Activated CD4-positive, alpha-beta T cell treated with anti-CD3 and anti-CD28 coated beads, Interleukin-2, amount 50 U/mL, for 1 hour (primary cell): ENCODE measurements around the gene ABHD12.

Experiments used
- DNase-seq: peaks from one replicate; pipeline ENCODE4 v3.0.0-alpha.2; 2020

The ABHD12 gene

GRCh38 chr20:25287631-25288290 is 102.9 kb downstream of the ABHD12 start:
- DNase-seq = no peak

- DNase-seq = no peak
Measured at GRCh38 chr20:25286917-25287316, 103.7 kb downstream of the ABHD12 start.

- no peak for DNase-seq
Measured at GRCh38 chr20:25285856-25286798, 104.5 kb downstream of the ABHD12 start.

GRCh38 chr20:25285091-25285647 is 105.5 kb downstream of the ABHD12 start:
- no peak for DNase-seq

DNA sequence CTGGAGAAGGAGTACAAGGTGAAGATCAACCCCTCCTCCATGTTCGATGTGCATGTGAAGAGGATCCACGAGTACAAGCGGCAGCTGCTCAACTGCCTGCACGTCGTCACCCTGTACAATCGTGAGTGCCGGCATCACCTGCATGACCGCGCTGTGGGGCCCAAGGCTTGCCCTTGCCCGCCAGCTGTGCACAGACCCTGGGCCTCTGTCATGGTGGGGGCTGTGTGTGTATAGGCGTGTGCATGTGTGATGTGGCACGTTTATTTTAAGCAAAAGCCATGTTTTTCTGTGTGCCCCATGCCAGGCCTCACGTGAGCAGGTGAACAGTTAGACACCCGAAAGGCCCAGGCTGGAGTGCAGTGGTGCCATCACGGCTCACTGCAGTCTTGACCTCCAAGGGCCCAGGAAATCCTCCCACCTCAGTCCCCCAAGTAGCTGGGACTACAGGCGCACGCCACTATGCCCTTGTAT is 106.5 kb downstream of the ABHD12 start:
- DNase-seq = no peak

- DNase-seq = no peak
Measured at GRCh38 chr20:25283221-25283951, 107.2 kb downstream of the ABHD12 start.

DNA sequence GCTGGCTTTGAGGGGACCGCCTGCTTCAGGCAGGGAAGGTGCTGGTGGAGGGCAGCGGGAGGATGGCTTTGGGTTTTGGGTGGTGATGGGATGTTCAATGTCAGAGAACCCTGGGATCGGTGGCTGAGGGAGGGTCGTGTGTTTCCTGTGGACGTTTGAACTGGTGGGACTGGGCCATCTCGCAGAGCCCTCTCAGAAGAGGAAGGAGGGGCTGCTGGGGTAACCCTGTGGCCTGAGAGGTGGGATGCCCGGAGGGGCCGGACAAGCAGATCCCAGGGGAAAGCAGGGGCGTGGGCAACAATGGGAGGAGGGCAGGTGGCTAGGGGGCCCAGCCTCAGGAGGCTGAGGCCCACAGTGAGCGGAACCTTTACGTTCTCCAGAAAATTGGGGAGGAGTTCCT is 107.8 kb downstream of the ABHD12 start:
- no peak for DNase-seq

GRCh38 chr20:25282034-25282781 is 108.4 kb downstream of the ABHD12 start:
- no peak for DNase-seq

- no peak for DNase-seq
Measured at GRCh38 chr20:25281541-25281991, 109.1 kb downstream of the ABHD12 start.

- DNase-seq = no peak
Measured at GRCh38 chr20:25280574-25281535, 109.8 kb downstream of the ABHD12 start.

GRCh38 chr20:25280051-25280573 is 110.5 kb downstream of the ABHD12 start:
- DNase-seq = no peak

GRCh38 chr20:25279403-25279802 is 111.2 kb downstream of the ABHD12 start:
- DNase-seq = no peak

DNA sequence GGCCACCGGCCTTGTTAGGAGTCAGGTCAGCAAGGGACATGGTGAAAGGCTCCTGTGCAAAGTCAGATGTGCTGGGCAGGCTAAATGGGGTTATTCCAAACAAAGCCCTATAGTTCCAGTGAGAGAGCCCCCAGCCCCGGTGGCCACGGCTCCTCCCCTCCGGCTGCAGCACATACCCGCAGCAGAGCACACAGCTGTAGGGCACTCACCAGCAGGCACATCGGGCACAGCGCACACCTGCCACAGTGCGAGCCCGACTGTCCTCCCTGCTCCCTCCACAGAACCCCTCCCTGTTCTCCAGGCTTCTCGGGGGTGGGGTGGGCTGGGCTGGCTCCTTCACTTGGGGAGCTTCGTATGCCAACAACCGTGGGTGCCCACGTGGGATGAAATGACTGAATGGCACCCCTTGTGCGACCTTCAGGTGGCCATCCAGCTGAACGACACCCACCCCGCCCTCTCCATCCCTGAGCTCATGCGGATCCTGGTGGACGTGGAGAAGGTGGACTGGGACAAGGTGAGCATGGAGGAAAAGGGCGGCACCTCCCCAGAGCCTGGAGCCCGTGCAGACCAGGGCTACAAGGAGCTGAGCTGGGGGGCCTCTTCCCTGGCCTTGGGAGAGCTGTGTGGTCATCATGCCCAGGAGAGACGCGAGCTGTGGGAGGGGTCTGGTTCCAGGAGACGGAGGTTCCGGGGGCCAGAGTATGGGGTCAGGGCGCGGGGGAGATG is 111.8 kb downstream of the ABHD12 start:
- DNase-seq = no peak

- DNase-seq = no peak
Measured at GRCh38 chr20:25277941-25278521, 112.6 kb downstream of the ABHD12 start.

DNA sequence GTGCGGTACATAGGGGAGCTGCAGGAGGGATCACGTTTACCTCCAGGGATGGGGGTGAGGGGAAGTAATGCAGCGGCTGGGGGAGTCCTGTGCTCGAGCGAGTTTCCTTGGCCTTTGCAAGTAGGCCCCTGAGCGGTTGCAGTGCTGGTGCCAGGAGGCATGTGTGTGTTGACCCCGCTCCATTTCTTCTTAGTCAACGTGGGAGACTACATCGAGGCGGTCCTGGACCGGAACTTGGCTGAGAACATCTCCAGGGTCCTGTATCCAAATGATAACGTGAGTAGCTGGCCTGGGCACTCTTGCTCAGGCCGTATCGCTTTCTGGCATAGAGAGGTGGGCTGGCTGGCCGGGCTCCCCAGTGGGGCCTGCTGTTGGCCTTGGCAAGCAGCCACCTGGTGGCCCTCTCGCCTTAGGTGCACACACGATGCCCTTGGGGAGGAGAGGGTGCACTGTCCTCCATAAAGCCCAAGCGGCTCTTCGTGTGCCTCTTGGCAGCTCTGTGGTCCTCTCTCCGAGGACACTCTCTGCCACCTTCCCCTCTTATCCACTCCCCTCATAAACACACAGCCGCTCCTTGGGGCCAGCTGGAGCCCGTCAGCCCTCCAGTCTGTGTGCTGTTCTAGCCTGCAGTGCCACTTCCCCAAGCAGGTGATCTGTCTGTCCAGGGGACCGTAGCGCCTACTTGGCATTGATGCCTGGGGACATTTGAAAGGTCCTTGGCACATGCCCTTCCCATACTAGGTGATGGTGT is 113.4 kb downstream of the ABHD12 start:
- DNase-seq = no peak

DNA sequence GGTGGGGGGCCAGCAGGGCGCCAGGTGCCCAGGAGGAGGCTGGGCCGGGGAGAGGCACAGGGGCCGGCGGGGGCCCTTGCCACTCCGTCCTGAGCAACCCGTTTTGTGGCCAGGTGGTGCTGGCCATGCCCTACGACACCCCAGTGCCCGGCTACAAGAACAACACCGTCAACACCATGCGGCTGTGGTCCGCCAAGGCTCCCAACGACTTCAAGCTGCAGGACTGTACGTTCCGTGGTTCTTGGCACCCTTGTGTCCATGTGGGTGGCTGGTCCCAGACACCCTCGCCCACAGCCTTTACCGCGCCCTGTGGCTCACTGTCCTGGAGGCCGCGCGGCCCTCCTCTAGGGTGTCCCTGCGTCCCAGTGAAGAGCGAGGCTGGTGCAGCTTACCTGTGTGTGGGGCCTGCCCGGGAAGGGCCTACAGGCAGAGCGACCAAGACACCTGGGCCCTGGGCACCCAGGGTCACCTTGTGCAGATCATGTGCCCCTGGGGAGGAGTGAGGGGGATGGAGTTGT is 114.0 kb downstream of the ABHD12 start:
- DNase-seq = no peak

DNA sequence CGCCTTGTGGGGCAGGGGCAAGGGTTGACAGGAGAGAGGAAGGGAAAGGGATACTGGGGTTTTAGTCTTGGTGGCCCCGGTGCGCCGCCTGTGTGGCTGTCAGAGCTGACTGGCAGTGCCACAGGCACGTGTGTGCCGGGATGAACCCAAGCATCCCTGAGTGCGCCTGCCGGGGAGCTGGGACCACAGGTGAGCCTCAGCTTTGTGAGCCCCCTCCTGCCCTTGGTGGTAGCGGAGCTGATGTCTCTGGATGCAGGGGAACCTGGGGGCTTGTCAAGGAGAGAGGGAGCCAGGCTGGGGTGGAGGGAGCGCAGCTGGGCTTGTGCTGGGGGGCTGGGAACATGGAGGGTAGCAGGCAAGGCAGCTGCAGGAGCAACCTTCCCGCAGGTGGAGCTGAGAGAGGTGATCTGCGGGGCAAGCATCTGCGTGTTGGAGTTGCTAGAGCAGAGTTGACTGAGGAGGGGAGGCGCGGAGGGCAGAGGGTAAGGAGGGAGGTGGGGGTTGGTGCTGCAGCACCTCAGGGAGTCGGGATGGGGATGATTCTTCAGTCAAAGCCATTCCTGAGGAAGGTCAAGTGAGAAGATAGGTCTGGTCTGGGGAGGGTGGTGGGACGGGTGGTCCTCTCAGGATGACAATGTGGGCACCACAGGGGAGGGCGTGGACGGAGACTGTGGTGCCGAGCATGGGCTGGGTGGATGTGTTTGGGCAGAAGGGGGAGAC is 114.7 kb downstream of the ABHD12 start:
- no peak for DNase-seq
